ENCODE measurements around the gene SV2B.

The SV2B gene

DNA sequence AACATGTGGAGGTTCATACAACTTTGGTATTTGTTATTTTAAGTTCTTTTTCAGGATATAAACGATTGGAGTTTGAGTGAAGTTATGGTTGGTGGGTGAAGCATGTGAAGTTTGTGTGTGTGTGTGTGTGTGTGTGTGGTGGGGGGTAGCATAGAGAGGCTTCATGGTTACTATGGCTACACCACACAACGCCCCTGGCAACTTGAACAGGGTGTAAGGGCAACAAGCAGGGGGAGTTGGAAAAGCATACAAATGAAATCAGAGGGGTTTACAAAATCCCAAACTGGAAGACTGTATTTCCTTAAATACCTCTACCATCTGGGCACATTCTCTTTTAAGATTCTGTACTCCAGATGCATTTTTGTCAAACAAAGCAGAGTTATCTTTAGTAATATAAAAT is 207.5 kb downstream of the SV2B start:
- Histone ChIP-seq H3K36me3 (ENCODE audit: control insufficient read depth, low read depth, low read length) (no peaks in the 10 kb centered on the region), H3K9ac (ENCODE audit: low read length) (no peak overlapping the region), H3K9me3 (ENCODE audit: control insufficient read depth, low read depth, low read length) (no peaks in the 10 kb centered on the region), H3K4me1 (ENCODE audit: control insufficient read depth, low read depth, low read length) (no peaks in the 10 kb centered on the region), H3K4me3 (ENCODE audit: low read length) (no peak overlapping the region), H3K27ac (ENCODE audit: low read length) (no peak overlapping the region), H3K27me3 (ENCODE audit: control insufficient read depth, insufficient read depth, low read length) (peaks cover 9% of the 10 kb centered on the region)

DNA sequence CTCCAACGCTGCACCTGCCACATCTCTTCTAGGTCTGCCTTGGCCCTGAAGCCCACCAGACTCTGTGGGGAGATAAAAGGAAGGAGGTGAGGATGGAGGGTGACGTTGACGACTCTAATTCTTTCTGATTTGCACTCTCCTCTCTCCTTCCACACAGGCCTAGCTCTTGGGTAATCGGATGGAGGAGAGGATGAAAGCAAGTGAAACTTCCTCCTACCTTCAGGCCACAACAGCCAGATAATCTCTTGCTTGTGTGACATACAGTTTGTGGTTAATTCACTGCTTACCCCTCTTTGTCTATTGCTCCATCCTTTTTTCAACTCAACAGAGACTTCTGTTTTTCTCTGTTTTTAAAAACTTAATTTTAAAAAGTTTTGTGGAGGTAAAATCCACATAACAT is 208.1 kb downstream of the SV2B start:
- no peak overlapping the region for H3K9ac ChIP-seq (ENCODE audit: low read length)
- no peaks in the 10 kb centered on the region for H3K36me3 ChIP-seq (ENCODE audit: control insufficient read depth, low read depth, low read length)
- no peaks in the 10 kb centered on the region for H3K9me3 ChIP-seq (ENCODE audit: control insufficient read depth, low read depth, low read length)
- H3K27ac ChIP-seq (ENCODE audit: low read length): no peak overlapping the region
- peaks cover 5% of the 10 kb centered on the region for H3K27me3 ChIP-seq (ENCODE audit: control insufficient read depth, insufficient read depth, low read length)
- no peaks in the 10 kb centered on the region for H3K4me1 ChIP-seq (ENCODE audit: control insufficient read depth, low read depth, low read length)
- no peak overlapping the region for H3K4me3 ChIP-seq (ENCODE audit: low read length)

GRCh38 chr15:91308855-91309254 is 208.8 kb downstream of the SV2B start:
- Histone ChIP-seq H3K27ac (ENCODE audit: low read length) (no peak overlapping the region), H3K9ac (ENCODE audit: low read length) (no peak overlapping the region), H3K4me3 (ENCODE audit: low read length) (no peak overlapping the region), H3K4me1 (ENCODE audit: control insufficient read depth, low read depth, low read length) (no peaks in the 10 kb centered on the region), H3K27me3 (ENCODE audit: control insufficient read depth, insufficient read depth, low read length) (no peaks in the 10 kb centered on the region), H3K36me3 (ENCODE audit: control insufficient read depth, low read depth, low read length) (no peaks in the 10 kb centered on the region), H3K9me3 (ENCODE audit: control insufficient read depth, low read depth, low read length) (no peaks in the 10 kb centered on the region)

DNA sequence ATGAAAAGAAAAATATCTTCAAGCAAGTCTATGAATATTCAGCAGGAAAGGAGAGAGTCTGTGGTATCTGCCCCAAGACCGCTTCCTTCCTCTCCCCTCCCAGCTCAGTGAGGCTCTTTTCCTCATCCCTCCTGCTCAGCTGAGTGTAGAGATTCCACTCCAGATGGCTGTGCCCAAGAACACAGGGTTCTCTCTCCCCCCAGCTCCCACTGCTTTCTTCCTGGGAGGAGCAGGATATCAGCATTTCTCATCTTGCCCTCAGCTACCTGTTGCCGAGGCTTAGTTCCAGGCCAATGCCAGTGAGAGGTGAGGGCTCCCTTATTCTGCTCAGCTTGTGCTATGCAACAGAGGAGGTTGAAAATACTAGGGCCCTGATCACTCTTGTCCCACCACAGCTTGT is 211.9 kb downstream of the SV2B start:
- H3K27ac ChIP-seq (ENCODE audit: low read length): no peak overlapping the region
- no peaks in the 10 kb centered on the region for H3K36me3 ChIP-seq (ENCODE audit: control insufficient read depth, low read depth, low read length)
- no peaks in the 10 kb centered on the region for H3K4me1 ChIP-seq (ENCODE audit: control insufficient read depth, low read depth, low read length)
- no peak overlapping the region for H3K9ac ChIP-seq (ENCODE audit: low read length)
- no peaks in the 10 kb centered on the region for H3K9me3 ChIP-seq (ENCODE audit: control insufficient read depth, low read depth, low read length)
- no peaks in the 10 kb centered on the region for H3K27me3 ChIP-seq (ENCODE audit: control insufficient read depth, insufficient read depth, low read length)
- no peak overlapping the region for H3K4me3 ChIP-seq (ENCODE audit: low read length)

- Histone ChIP-seq H3K9me3 (ENCODE audit: control insufficient read depth, low read depth, low read length) (no peaks in the 10 kb centered on the region), H3K4me1 (ENCODE audit: control insufficient read depth, low read depth, low read length) (no peaks in the 10 kb centered on the region), H3K9ac (ENCODE audit: low read length) (no peak overlapping the region), H3K4me3 (ENCODE audit: low read length) (no peak overlapping the region), H3K36me3 (ENCODE audit: control insufficient read depth, low read depth, low read length) (no peaks in the 10 kb centered on the region), H3K27me3 (ENCODE audit: control insufficient read depth, insufficient read depth, low read length) (no peaks in the 10 kb centered on the region), H3K27ac (ENCODE audit: low read length) (no peak overlapping the region)
These were observed 216.1 kb downstream of the SV2B start for GRCh38 chr15:91316126-91316525.

DNA sequence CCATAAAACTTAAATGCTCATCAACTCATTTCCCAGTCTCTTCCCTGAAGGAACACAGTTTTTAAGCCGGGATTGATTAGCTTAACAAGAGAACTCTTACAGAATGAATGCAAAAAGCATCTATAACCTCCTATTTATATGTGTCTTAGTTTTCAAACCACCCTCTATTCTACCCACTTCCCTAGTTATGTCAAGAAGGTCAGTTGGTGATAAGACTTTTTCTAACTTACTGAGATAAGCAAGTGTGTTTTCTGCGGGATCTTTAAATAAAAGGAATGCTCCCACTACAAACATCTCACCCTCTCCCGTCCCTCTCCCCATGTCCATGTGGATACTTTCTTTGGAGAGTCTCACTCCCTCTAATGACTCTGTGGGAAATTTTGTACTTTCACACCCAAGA is 218.5 kb downstream of the SV2B start:
- Histone ChIP-seq H3K4me1 (ENCODE audit: control insufficient read depth, low read depth, low read length) (no peaks in the 10 kb centered on the region), H3K27me3 (ENCODE audit: control insufficient read depth, insufficient read depth, low read length) (no peaks in the 10 kb centered on the region), H3K9ac (ENCODE audit: low read length) (no peak overlapping the region), H3K27ac (ENCODE audit: low read length) (no peak overlapping the region), H3K4me3 (ENCODE audit: low read length) (no peak overlapping the region), H3K36me3 (ENCODE audit: control insufficient read depth, low read depth, low read length) (no peaks in the 10 kb centered on the region), H3K9me3 (ENCODE audit: control insufficient read depth, low read depth, low read length) (no peaks in the 10 kb centered on the region)

GRCh38 chr15:91318931-91319330 is 218.9 kb downstream of the SV2B start:
- H3K9me3 ChIP-seq (ENCODE audit: control insufficient read depth, low read depth, low read length): no peaks in the 10 kb centered on the region
- no peaks in the 10 kb centered on the region for H3K4me1 ChIP-seq (ENCODE audit: control insufficient read depth, low read depth, low read length)
- H3K36me3 ChIP-seq (ENCODE audit: control insufficient read depth, low read depth, low read length): no peaks in the 10 kb centered on the region
- H3K4me3 ChIP-seq (ENCODE audit: low read length): no peak overlapping the region
- no peak overlapping the region for H3K27ac ChIP-seq (ENCODE audit: low read length)
- H3K27me3 ChIP-seq (ENCODE audit: control insufficient read depth, insufficient read depth, low read length): no peaks in the 10 kb centered on the region
- no peak overlapping the region for H3K9ac ChIP-seq (ENCODE audit: low read length)

GRCh38 chr15:91319371-91320059 is 219.5 kb downstream of the SV2B start:
- H3K9me3 ChIP-seq (ENCODE audit: control insufficient read depth, low read depth, low read length): no peaks in the 10 kb centered on the region
- H3K27me3 ChIP-seq (ENCODE audit: control insufficient read depth, insufficient read depth, low read length): no peaks in the 10 kb centered on the region
- H3K4me3 ChIP-seq (ENCODE audit: low read length): no peak overlapping the region
- H3K9ac ChIP-seq (ENCODE audit: low read length): no peak overlapping the region
- H3K4me1 ChIP-seq (ENCODE audit: control insufficient read depth, low read depth, low read length): no peaks in the 10 kb centered on the region
- no peaks in the 10 kb centered on the region for H3K36me3 ChIP-seq (ENCODE audit: control insufficient read depth, low read depth, low read length)
- H3K27ac ChIP-seq (ENCODE audit: low read length): no peak overlapping the region

GRCh38 chr15:91320101-91320500 is 220.0 kb downstream of the SV2B start:
- Histone ChIP-seq H3K4me1 (ENCODE audit: control insufficient read depth, low read depth, low read length) (no peaks in the 10 kb centered on the region), H3K27ac (ENCODE audit: low read length) (no peak overlapping the region), H3K27me3 (ENCODE audit: control insufficient read depth, insufficient read depth, low read length) (no peaks in the 10 kb centered on the region), H3K9ac (ENCODE audit: low read length) (no peak overlapping the region), H3K9me3 (ENCODE audit: control insufficient read depth, low read depth, low read length) (no peaks in the 10 kb centered on the region), H3K36me3 (ENCODE audit: control insufficient read depth, low read depth, low read length) (no peaks in the 10 kb centered on the region), H3K4me3 (ENCODE audit: low read length) (no peak overlapping the region)

DNA sequence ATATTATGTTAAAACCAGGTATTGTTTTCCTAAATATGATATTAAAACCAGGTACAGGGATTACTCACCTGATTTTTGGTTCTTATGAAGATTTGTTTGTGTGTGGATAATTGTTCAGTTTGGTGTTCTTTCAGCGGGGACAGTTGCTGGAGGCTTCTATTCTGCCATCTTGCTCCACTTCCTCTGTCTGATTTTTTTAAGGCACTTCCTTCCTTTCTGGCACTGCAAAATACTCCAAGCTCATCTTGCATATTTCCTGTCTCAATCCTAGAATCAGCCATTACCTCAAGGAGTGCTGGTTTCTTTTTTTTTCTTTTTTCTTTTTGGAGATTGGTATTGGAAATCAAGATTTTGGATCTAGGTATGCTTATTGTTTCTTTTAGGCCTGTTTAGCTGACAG is 229.9 kb downstream of the SV2B start:
- no peak overlapping the region for H3K9ac ChIP-seq (ENCODE audit: low read length)
- no peaks in the 10 kb centered on the region for H3K27me3 ChIP-seq (ENCODE audit: control insufficient read depth, insufficient read depth, low read length)
- no peak overlapping the region for H3K4me3 ChIP-seq (ENCODE audit: low read length)
- no peaks in the 10 kb centered on the region for H3K4me1 ChIP-seq (ENCODE audit: control insufficient read depth, low read depth, low read length)
- H3K36me3 ChIP-seq (ENCODE audit: control insufficient read depth, low read depth, low read length): no peaks in the 10 kb centered on the region
- no peaks in the 10 kb centered on the region for H3K9me3 ChIP-seq (ENCODE audit: control insufficient read depth, low read depth, low read length)
- H3K27ac ChIP-seq (ENCODE audit: low read length): no peak overlapping the region

GRCh38 chr15:91331581-91331980 is 231.5 kb downstream of the SV2B start:
- Histone ChIP-seq H3K9ac (ENCODE audit: low read length) (no peak overlapping the region), H3K9me3 (ENCODE audit: control insufficient read depth, low read depth, low read length) (no peaks in the 10 kb centered on the region), H3K36me3 (ENCODE audit: control insufficient read depth, low read depth, low read length) (no peaks in the 10 kb centered on the region), H3K27ac (ENCODE audit: low read length) (no peak overlapping the region), H3K27me3 (ENCODE audit: control insufficient read depth, insufficient read depth, low read length) (no peaks in the 10 kb centered on the region), H3K4me1 (ENCODE audit: control insufficient read depth, low read depth, low read length) (no peaks in the 10 kb centered on the region), H3K4me3 (ENCODE audit: low read length) (no peak overlapping the region)

DNA sequence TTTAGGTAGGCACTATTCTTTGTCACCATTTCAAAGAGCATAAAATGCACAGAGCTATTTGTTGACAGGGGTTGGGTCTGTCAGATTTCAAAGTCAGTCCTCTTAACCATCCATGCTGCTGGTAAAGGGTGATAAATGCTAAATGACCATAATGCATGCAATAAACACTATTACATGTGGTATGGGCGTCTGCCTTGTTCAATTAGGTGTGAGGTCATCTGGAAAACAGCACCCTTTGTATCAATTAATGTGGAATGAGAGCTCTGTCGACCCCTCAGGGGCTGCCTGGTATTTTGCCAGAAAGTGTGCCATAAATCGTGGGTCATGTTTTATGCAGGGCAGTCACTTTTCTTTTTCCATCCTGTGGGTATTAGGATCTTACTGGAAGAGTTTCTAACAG is 235.6 kb downstream of the SV2B start:
- Histone ChIP-seq H3K36me3 (ENCODE audit: control insufficient read depth, low read depth, low read length) (no peaks in the 10 kb centered on the region), H3K4me1 (ENCODE audit: control insufficient read depth, low read depth, low read length) (no peaks in the 10 kb centered on the region), H3K9me3 (ENCODE audit: control insufficient read depth, low read depth, low read length) (no peaks in the 10 kb centered on the region), H3K27me3 (ENCODE audit: control insufficient read depth, insufficient read depth, low read length) (no peaks in the 10 kb centered on the region), H3K4me3 (ENCODE audit: low read length) (no peak overlapping the region), H3K27ac (ENCODE audit: low read length) (no peak overlapping the region), H3K9ac (ENCODE audit: low read length) (no peak overlapping the region)

All from iPS-18a (cell line).